ENCODE measurements around the gene ST3GAL3. TPM values are rescaled to one million over a fixed set of nuclear protein-coding genes. Genes with fewer than 3 reads are reported as not detected.
"Not testable (repeated sequence)": the region's sequence is repeated elsewhere in the genome, so short reads cannot be mapped to it uniquely, and the experiment has no call there.

Gene ST3GAL3
- total RNA-seq, 2 donors from 2014 or later, result 25.0 to 25.5 TPM

DNA sequence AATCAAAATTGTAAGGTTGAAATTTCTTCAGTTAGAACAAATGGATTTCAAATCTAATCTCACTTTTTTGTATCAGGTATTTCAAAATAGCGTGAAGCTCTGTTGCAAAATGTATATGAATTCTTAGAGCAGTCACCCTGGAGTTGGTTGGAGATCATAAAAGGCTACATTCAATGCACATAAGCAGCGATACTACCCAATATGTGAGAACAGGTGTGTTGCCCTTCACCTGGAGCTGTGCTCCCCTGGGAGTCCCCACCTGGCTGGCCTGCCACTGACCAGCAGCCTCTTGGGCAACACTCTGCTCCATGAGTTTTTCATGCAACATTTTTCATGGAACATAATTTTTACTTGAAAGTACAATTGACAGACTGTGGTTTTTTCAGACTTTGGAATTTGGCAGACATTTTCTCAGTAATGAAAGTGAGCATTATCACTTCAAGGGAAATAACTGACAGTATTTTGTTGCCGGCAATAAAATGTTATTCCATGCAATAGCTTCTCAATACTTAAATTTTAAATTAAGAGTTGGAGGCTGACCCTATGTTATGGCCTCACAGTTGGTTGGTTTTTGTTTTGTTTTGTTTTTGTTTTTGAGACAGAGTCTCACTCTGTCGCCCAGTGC lies 95.1 kb downstream of the ST3GAL3 start:
- no peak for DNase-seq (ENCODE audit: low spot score)
- intact Hi-C loops (cut with DNase I), result no loop called here

- DNase-seq (ENCODE audit: low spot score), result no peak
- intact Hi-C loops (cut with DNase I), result no loop called here
These were observed 95.8 kb downstream of the ST3GAL3 start for GRCh38 chr1:43803105-43803504.

- intact Hi-C loops (cut with DNase I), result no loop called here
- no peak for DNase-seq (ENCODE audit: low spot score)
These were observed 96.3 kb downstream of the ST3GAL3 start for GRCh38 chr1:43803646-43804045.

GRCh38 chr1:43804569-43804968 lies 97.2 kb downstream of the ST3GAL3 start:
- DNase-seq (ENCODE audit: low spot score), result no peak
- intact Hi-C loops (cut with DNase I), result no loop called here

DNA sequence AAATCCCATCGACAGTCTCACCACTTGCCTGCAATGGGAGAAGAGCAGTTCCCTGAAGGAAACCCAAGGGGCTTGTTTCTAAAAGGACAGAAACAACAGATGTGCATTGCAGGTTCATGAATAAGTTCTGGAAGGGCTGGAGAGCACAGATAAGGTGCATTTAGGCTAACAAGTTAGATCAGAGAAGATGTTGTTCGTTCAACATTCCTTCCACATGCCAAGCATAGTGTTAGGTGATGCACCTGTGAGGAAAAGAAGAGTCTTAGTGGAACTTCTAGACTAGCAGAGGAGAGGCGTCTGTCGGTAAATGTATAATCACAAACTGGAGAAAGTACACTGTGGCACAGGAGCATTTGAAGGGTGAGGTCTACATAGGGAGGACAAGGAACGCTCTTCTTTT lies 98.0 kb downstream of the ST3GAL3 start:
- DNase-seq (ENCODE audit: low spot score), result no peak
- intact Hi-C loops (cut with DNase I), result no loop called here

DNA sequence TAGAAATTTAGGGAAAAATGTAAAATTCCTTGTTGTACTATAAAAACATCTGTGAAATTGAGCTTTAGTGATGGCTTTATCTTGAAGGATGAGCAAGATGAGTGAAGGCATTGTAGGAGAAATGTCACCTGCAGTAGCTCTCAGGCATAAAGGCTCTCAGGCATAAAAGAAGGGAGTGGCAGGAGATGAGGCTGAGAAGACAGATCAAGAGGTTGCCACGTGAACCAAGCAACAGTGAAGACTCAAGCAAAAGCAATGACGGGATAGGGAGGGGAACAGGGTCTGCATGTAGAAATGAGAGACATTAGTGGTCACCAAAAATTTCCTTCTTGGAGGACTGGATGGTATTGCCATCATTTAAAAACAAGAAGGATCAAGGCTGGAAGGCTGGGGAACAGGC lies 98.8 kb downstream of the ST3GAL3 start:
- intact Hi-C loops (cut with DNase I), result no loop called here
- no peak for DNase-seq (ENCODE audit: low spot score)

DNA sequence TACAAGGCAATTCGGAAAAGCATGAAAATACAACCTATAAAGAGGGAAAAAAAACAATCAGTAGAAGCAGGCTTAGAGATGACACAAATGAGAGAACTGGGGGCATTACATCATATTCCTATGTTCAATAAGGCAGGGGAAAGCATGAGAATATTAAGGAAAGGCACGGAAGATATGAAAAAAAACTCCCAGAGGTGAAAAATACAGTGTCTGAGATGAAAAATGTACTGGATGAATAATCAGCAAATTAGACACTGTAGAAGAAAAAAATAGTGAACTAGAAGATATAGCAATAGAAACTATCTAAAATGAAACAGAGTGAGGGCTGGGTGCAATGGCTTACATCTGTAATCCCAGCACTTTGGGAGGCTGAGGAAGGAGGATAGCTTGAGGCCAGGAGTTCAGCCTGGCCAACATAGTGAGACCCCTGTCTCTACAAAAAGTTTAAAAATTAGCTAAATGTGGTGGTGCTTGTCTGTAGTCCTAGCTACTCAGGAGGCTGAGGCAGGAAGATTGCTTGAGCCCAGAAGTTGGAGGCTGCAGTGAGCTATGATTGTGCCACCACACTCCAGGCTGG lies 101.8 kb downstream of the ST3GAL3 start:
- DNase-seq (ENCODE audit: low spot score), result no peak
- intact Hi-C loops (cut with DNase I), result no loop called here

DNA sequence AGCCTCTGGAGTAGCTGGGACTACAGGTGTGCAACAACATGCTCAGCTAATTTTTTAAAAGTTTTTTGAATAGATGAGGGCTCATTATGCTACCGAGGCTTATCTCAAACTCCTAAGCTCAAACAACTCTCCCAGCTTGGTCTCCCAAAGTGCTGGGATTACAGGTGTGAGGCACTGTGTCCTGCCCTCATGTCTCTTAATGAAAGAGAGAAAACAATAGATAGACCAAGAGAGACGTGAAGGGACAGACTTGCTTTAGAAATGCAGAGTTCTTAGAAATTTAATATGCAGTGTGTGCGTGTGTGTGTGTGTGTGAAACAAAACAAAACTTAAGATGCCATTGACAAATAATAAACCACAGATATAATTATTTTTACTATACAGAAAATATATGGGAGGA lies 105.2 kb downstream of the ST3GAL3 start:
- intact Hi-C loops (cut with DNase I), result no loop called here
- no peak for DNase-seq (ENCODE audit: low spot score)

- intact Hi-C loops (cut with DNase I), result no loop called here
- DNase-seq (ENCODE audit: low spot score), result no peak
These were observed 107.1 kb downstream of the ST3GAL3 start for GRCh38 chr1:43814401-43814800.

DNA sequence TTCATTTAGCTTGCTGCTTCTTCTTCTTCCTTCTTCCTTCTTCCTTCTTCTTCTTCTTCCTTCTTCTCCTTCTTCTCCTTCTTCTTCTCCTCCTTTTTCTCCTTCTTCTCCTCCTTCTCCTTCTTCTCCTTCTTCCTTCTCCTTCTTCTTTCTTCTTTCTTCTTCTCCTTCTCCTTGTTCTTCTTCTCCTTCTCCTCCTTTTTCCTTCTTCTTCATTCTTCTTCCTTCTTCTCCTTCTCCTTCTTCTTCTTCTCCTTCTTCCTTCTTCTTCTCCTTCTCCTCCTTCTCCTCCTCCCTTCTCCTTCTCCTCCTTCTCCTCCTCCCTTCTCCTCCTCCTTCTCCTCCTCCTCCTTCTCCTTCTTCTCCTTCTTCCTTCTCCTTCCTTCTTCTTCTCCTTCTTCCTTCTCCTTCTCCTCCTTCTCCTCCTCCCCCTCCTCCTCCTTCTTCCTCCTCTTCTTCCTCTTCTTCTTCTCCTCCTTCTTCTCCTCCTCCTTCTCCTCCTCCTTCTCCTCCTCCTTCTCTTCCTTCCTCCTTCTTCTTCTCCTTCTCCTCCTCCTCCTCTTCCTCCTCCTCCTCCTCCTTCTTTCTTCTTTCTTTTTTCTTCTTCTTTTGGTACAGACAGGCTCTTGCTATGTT lies 110.1 kb downstream of the ST3GAL3 start:
- DNase-seq (ENCODE audit: low spot score), result no peak
- intact Hi-C loops (cut with DNase I), result no loop called here

GRCh38 chr1:43818691-43819090 lies 111.4 kb downstream of the ST3GAL3 start:
- DNase-seq (ENCODE audit: low spot score), result no peak
- intact Hi-C loops (cut with DNase I), result no loop called here

DNA sequence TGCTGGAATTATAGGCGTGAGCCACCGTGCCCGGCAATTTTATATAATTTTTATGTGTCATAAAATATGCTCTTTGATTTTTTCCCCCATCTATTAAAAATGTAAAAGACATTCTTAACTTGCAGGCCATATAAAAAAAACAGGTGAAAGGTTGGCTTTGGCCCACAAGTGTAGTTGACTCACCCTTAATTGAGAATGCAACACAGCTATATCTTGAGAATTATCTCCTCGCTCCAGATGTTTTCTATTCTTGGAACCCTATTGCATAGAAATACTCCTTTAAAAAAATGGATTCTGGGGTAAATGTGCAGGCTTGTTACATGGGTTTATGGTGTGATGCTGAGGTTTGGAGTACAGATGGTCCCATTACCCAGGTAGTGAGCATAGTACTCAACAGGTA lies 112.0 kb downstream of the ST3GAL3 start:
- no peak for DNase-seq (ENCODE audit: low spot score)
- intact Hi-C loops (cut with DNase I), result no loop called here

GRCh38 chr1:43821471-43821870 lies 114.1 kb downstream of the ST3GAL3 start:
- DNase-seq (ENCODE audit: low spot score), result no peak
- intact Hi-C loops (cut with DNase I), result no loop called here

GRCh38 chr1:43822040-43822690 lies 114.8 kb downstream of the ST3GAL3 start:
- DNase-seq (ENCODE audit: low spot score), result no peak
- intact Hi-C loops (cut with DNase I), result no loop called here

GRCh38 chr1:43824795-43825194 lies 117.5 kb downstream of the ST3GAL3 start:
- no peak for DNase-seq (ENCODE audit: low spot score)
- intact Hi-C loops (cut with DNase I), result no loop called here

GRCh38 chr1:43828574-43828973 lies 121.2 kb downstream of the ST3GAL3 start:
- intact Hi-C loops (cut with DNase I), result no loop called here
- no peak for DNase-seq (ENCODE audit: low spot score)

DNA sequence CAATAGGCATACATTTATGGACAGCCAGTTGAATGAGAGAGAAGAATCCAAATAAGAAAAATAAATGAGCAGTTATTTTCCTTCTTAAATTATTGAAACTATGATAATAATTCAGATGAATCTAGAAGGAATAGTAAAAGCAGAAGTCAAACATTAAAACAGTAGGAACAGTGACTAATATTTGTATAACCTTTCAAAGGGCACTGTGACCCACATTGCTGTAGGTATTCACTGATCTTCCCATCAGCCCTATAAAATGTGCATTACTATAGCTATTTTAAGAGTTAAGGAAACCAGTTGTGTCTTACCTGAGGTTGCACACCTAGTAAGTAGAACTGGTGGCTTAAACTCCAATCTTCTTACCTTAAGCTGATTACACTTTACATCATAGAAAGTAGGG lies 123.5 kb downstream of the ST3GAL3 start:
- DNase-seq (ENCODE audit: low spot score), result no peak
- intact Hi-C loops (cut with DNase I), result no loop called here

DNA sequence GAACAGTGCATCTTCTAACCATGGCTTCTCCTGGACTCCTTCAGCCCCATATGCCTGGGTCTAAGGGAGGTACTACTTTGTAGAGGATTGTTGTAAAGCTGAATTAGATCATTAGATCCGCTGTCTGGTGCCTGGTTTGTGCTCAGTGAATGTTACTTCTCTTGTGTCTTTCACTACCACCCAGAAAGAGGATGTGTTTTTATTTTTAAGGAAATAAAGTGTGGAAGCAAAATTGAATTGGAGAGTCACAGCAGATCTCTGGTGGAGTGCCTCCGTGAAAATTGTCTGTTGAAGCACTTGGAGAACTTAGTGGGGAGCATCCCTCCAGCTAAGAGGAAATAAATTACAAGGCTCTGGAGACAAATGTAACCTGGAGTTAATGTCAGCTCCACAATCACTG lies 124.5 kb downstream of the ST3GAL3 start:
- intact Hi-C loops (cut with DNase I), result no loop called here

DNA sequence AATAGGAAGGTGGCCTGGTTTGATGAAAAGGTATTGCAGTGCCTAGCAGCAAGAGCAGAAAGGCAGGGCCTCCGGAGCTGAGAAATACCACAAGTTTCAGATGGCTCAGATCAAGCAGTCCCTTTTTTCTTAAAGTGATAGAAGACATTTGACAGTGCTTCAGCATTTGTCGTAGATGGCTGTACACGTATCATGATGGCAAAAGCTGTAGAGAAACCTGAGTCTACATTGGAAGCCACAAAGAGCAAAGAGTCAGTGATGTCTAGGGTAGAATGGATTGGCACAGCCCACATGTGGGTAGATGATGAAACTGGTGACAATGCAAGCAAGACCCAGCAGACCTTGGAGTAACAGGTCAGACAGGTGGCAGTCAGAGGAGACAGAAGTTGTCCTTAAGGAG lies 124.9 kb downstream of the ST3GAL3 start:
- intact Hi-C loops (cut with DNase I), result no loop called here
- no peak for DNase-seq (ENCODE audit: low spot score)

More for the DNA sequence above, 124.5 kb downstream of the ST3GAL3 start:
- DNase-seq (ENCODE audit: low spot score), result no peak

DNA sequence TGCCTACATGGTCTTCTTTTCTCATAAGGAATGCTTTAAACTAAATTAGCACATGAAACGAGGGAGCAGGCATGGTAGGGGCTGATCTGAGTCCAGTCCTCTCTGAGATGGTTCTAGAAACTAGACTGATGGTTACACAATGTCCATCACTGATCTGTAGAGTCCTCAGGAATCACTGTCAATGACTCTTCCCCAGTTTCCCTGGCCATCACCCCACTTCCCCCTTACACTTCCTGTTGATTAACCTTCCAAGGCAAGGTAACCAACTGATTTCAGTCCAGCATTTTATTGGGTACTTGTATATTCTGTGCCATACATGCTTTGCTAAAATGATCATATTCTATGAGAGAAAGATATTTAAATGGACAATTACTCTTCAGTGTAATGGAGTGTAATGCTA lies 125.7 kb downstream of the ST3GAL3 start:
- no peak for DNase-seq (ENCODE audit: low spot score)
- intact Hi-C loops (cut with DNase I), result no loop called here

DNA sequence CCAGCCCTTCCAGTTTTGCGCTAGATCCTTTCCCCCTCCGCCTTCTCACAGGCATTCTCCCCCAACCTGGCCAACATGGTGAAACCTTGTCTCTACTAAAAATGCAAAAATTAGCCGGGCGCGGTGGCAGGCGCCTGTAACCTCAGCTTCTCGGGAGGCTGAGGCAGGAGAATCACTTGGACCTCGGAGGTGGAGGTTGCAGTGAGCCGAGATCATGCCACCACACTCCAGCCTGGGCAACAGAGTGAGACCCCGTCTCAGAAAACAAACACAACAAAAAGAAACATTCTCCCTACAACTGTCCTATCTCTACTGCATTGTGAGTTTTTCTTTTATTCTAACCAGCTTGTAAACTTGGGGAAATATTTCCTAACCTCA lies 126.6 kb downstream of the ST3GAL3 start:
- DNase-seq (ENCODE audit: low spot score); intact Hi-C loops (cut with DNase I): not testable (repeated sequence)
